ENCODE measurements around the gene ISCU.
A peak's percentile ranks its signal among the peaks of the same experiment; 100 is the strongest.

Gene ISCU

GRCh38 chr12:108562348-108563135 lies at the start of gene ISCU:
ISCU (plus strand) TSS chr12:108562596; CDS start chr12:108562623, 27 bp downstream.
- DNase-seq (ENCODE audit: low read depth) = peak; percentile 77

- no peak for DNase-seq (ENCODE audit: low read depth)
Observed at GRCh38 chr12:108514468-108514972, 47.9 kb upstream of the ISCU start.

GRCh38 chr12:108514973-108515814 lies 47.2 kb upstream of the ISCU start, which contains the start of gene FICD:
FICD (plus strand) TSS chr12:108515277; CDS start chr12:108516973, 1,696 bp downstream.
- DNase-seq (ENCODE audit: low read depth) = peak; percentile 83

GRCh38 chr12:108515916-108516315 lies 46.5 kb upstream of the ISCU start:
- DNase-seq (ENCODE audit: low read depth) = no peak

- no peak for DNase-seq (ENCODE audit: low read depth)
Observed at GRCh38 chr12:108516511-108517275, 45.7 kb upstream of the ISCU start.

- no peak for DNase-seq (ENCODE audit: low read depth)
Observed at GRCh38 chr12:108517288-108518100, 44.9 kb upstream of the ISCU start.

- DNase-seq (ENCODE audit: low read depth) = no peak
Observed at GRCh38 chr12:108518101-108518715, 44.2 kb upstream of the ISCU start.

- no peak for DNase-seq (ENCODE audit: low read depth)
Observed at GRCh38 chr12:108518716-108519496, 43.5 kb upstream of the ISCU start.

- no peak for DNase-seq (ENCODE audit: low read depth)
Observed at GRCh38 chr12:108519558-108519957, 42.8 kb upstream of the ISCU start.

GRCh38 chr12:108523365-108523764 lies 39.0 kb upstream of the ISCU start:
- no peak for DNase-seq (ENCODE audit: low read depth)

- peak; percentile 32 for DNase-seq (ENCODE audit: low read depth)
Observed at GRCh38 chr12:108525681-108526080, 36.7 kb upstream of the ISCU start.

GRCh38 chr12:108526482-108527165 lies 35.8 kb upstream of the ISCU start:
- no peak for DNase-seq (ENCODE audit: low read depth)

GRCh38 chr12:108527166-108527496 lies 35.3 kb upstream of the ISCU start:
- DNase-seq (ENCODE audit: low read depth) = no peak

- DNase-seq (ENCODE audit: low read depth) = no peak
Observed at GRCh38 chr12:108530161-108530560, 32.2 kb upstream of the ISCU start.

GRCh38 chr12:108531929-108532848 lies 30.2 kb upstream of the ISCU start:
- no peak for DNase-seq (ENCODE audit: low read depth)

GRCh38 chr12:108538146-108538545 lies 24.2 kb upstream of the ISCU start:
- DNase-seq (ENCODE audit: low read depth) = no peak

GRCh38 chr12:108538616-108539195 lies 23.7 kb upstream of the ISCU start:
- no peak for DNase-seq (ENCODE audit: low read depth)

GRCh38 chr12:108542320-108542719 lies 20.1 kb upstream of the ISCU start:
- DNase-seq (ENCODE audit: low read depth) = no peak

Data from non-pigmented ciliary epithelial cell (primary cell).